HUDEP-2 (cell line): ENCODE measurements around the gene CIB1.

Experiments
- DNase-seq, 76 experiments: peaks; one replicate each; lab custom pipeline; 2025; ENCODE audit not compliant: unreplicated experiment in 76 of 76; lab: John Stamatoyannopoulos, UW

CIB1 gene

GRCh38 chr15:90241343-90242192 lies 7.8 kb upstream of the CIB1 start:
- peak in 30 of 76 experiments; percentile 2 to 43 (median 14) for DNase-seq

GRCh38 chr15:90240856-90241255 lies 7.1 kb upstream of the CIB1 start:
- DNase-seq: no peak

GRCh38 chr15:90239371-90239770 lies 5.6 kb upstream of the CIB1 start:
- DNase-seq: peak in 61 of 76 experiments; percentile 5 to 79 (median 38)

GRCh38 chr15:90234096-90234988 lies 601 bp upstream of the CIB1 start, which contains the start of gene GDPGP1:
GDPGP1 (plus strand) TSS chr15:90234209; CDS start chr15:90240909, 6,700 bp downstream.
- DNase-seq: no peak

GRCh38 chr15:90232941-90233386 lies 777 bp downstream of the CIB1 start:
- peak in 11 of 76 experiments; percentile 10 to 61 (median 39) for DNase-seq

GRCh38 chr15:90232196-90232595 lies 1.5 kb downstream of the CIB1 start:
- DNase-seq: no peak

- DNase-seq: no peak
Measured at GRCh38 chr15:90231028-90232017, 2.4 kb downstream of the CIB1 start.

GRCh38 chr15:90230610-90231009 lies 3.1 kb downstream of the CIB1 start:
- no peak for DNase-seq

- no peak for DNase-seq
Measured at GRCh38 chr15:90230071-90230494, 3.7 kb downstream of the CIB1 start.

- no peak for DNase-seq
Measured at GRCh38 chr15:90228960-90229359, 4.8 kb downstream of the CIB1 start.

GRCh38 chr15:90227816-90228772 lies 5.6 kb downstream of the CIB1 start:
- DNase-seq: no peak

GRCh38 chr15:90227336-90227735 lies 6.4 kb downstream of the CIB1 start:
- DNase-seq: no peak

GRCh38 chr15:90225504-90226234 lies 8.1 kb downstream of the CIB1 start:
- DNase-seq: no peak

- no peak for DNase-seq
Measured at GRCh38 chr15:90225047-90225446, 8.7 kb downstream of the CIB1 start.

- no peak for DNase-seq
Measured at GRCh38 chr15:90223441-90224165, 10.1 kb downstream of the CIB1 start.

- no peak for DNase-seq
Measured at GRCh38 chr15:90222547-90222946, 11.2 kb downstream of the CIB1 start.

- peak in 54 of 76 experiments; percentile 8 to 72 (median 46) for DNase-seq
Measured at GRCh38 chr15:90221246-90221900, 12.4 kb downstream of the CIB1 start.
